BLaER1 (cell line): ENCODE results near the gene SNX24.

ENCODE experiments used
- H3K27ac ChIP-seq: shearing (Covaris generic); formaldehyde crosslinking; 2 replicates; pipeline ENCODE4 v1.8.1; 2022
- H3K27me3 ChIP-seq: shearing (Covaris generic); formaldehyde crosslinking; 2 replicates; pipeline ENCODE4 v1.8.1; 2022
- H3K36me3 ChIP-seq: shearing (Covaris generic); formaldehyde crosslinking; 2 replicates; pipeline ENCODE4 v1.8.1; 2022
- H3K4me1 ChIP-seq: shearing (Covaris generic); formaldehyde crosslinking; 2 replicates; pipeline ENCODE4 v1.8.1; 2022
- H3K4me2 ChIP-seq: shearing (Covaris generic); formaldehyde crosslinking; 2 replicates; pipeline ENCODE4 v1.8.1; 2022
- H3K4me3 ChIP-seq: shearing (Covaris generic); formaldehyde crosslinking; 2 replicates; pipeline ENCODE4 v1.8.1; 2022
- H3K9ac ChIP-seq: shearing (Covaris generic); formaldehyde crosslinking; 2 replicates; pipeline ENCODE4 v1.8.1; 2022
- H3K9me3 ChIP-seq: shearing (Covaris generic); formaldehyde crosslinking; 2 replicates; pipeline ENCODE4 v1.8.1; 2022
- H4K20me1 ChIP-seq: shearing (Covaris generic); formaldehyde crosslinking; 2 replicates; pipeline ENCODE4 v1.8.1; 2022
- Cebpa-rat ChIP-seq: shearing (Covaris generic); IDR thresholded peaks from 2 replicates; pipeline ENCODE4 v1.8.1; 2022

The SNX24 gene

GRCh38 chr5:122864842-122865241, 19.4 kb downstream of the SNX24 start:
- Histone ChIP-seq H3K4me1 (no peaks in the 10 kb centered on the region), H3K4me2 (no peak overlapping the region), H3K27ac (no peak overlapping the region), H4K20me1 (no peaks in the 10 kb centered on the region), H3K27me3 (no peaks in the 10 kb centered on the region), H3K4me3 (no peak overlapping the region), H3K9ac (no peak overlapping the region), H3K36me3 (no peaks in the 10 kb centered on the region), H3K9me3 (no peaks in the 10 kb centered on the region)
- TF ChIP-seq Cebpa-rat, result no peak

- TF ChIP-seq Cebpa-rat, result no peak
- Histone ChIP-seq H3K4me3 (no peak overlapping the region), H3K4me1 (no peaks in the 10 kb centered on the region), H4K20me1 (no peaks in the 10 kb centered on the region), H3K27ac (no peak overlapping the region), H3K9ac (no peak overlapping the region), H3K27me3 (no peaks in the 10 kb centered on the region), H3K36me3 (no peaks in the 10 kb centered on the region), H3K9me3 (no peaks in the 10 kb centered on the region), H3K4me2 (no peak overlapping the region)
Observed at GRCh38 chr5:122870219-122870856, 24.9 kb downstream of the SNX24 start.

GRCh38 chr5:122871661-122872060, 26.2 kb downstream of the SNX24 start:
- Histone ChIP-seq H4K20me1 (no peaks in the 10 kb centered on the region), H3K9me3 (no peaks in the 10 kb centered on the region), H3K36me3 (no peaks in the 10 kb centered on the region), H3K27me3 (no peaks in the 10 kb centered on the region), H3K4me2 (no peak overlapping the region), H3K9ac (no peak overlapping the region), H3K4me1 (no peaks in the 10 kb centered on the region), H3K4me3 (no peak overlapping the region), H3K27ac (no peak overlapping the region)
- no peak for TF ChIP-seq Cebpa-rat

- TF ChIP-seq Cebpa-rat, result no peak
- H3K27me3 ChIP-seq, result no peaks in the 10 kb centered on the region
- H3K4me3 ChIP-seq, result no peak overlapping the region
- H3K9ac ChIP-seq, result no peak overlapping the region
- no peak overlapping the region for H3K4me2 ChIP-seq
- no peaks in the 10 kb centered on the region for H3K36me3 ChIP-seq
- no peaks in the 10 kb centered on the region for H4K20me1 ChIP-seq
- H3K4me1 ChIP-seq, result 0 out of 2 replicates have a peak, but pooled peaks cover 6% of the 10 kb centered on the region
- no peaks in the 10 kb centered on the region for H3K9me3 ChIP-seq
- H3K27ac ChIP-seq, result no peak overlapping the region
Observed at GRCh38 chr5:122874179-122874875, 28.9 kb downstream of the SNX24 start.

GRCh38 chr5:122877518-122877917, 32.1 kb downstream of the SNX24 start:
- TF ChIP-seq Cebpa-rat, result no peak
- Histone ChIP-seq H3K4me3 (no peak overlapping the region), H3K4me2 (no peak overlapping the region), H3K9ac (no peak overlapping the region), H3K9me3 (no peaks in the 10 kb centered on the region), H4K20me1 (no peaks in the 10 kb centered on the region), H3K4me1 (0 out of 2 replicates have a peak, but pooled peaks cover 6% of the 10 kb centered on the region), H3K27me3 (no peaks in the 10 kb centered on the region), H3K36me3 (no peaks in the 10 kb centered on the region), H3K27ac (no peak overlapping the region)

GRCh38 chr5:122879076-122879475, 33.7 kb downstream of the SNX24 start:
- no peaks in the 10 kb centered on the region for H3K9me3 ChIP-seq
- H3K4me3 ChIP-seq, result no peak overlapping the region
- TF ChIP-seq Cebpa-rat, result no peak
- no peaks in the 10 kb centered on the region for H3K27me3 ChIP-seq
- 0 out of 2 replicates have a peak, but pooled peaks cover 6% of the 10 kb centered on the region for H3K4me1 ChIP-seq
- H3K4me2 ChIP-seq, result no peak overlapping the region
- no peak overlapping the region for H3K9ac ChIP-seq
- H3K36me3 ChIP-seq, result no peaks in the 10 kb centered on the region
- H3K27ac ChIP-seq, result no peak overlapping the region
- H4K20me1 ChIP-seq, result no peaks in the 10 kb centered on the region

- TF ChIP-seq Cebpa-rat, result no peak
- Histone ChIP-seq H3K9ac (no peak overlapping the region), H3K4me3 (no peak overlapping the region), H3K9me3 (no peaks in the 10 kb centered on the region), H3K4me1 (0 out of 2 replicates have a peak, but pooled peaks cover 6% of the 10 kb centered on the region), H3K4me2 (no peak overlapping the region), H3K36me3 (no peaks in the 10 kb centered on the region), H4K20me1 (no peaks in the 10 kb centered on the region), H3K27me3 (no peaks in the 10 kb centered on the region), H3K27ac (no peak overlapping the region)
Observed at GRCh38 chr5:122880170-122880689, 34.8 kb downstream of the SNX24 start.

GRCh38 chr5:122880749-122881148, 35.3 kb downstream of the SNX24 start:
- no peak overlapping the region for H3K4me3 ChIP-seq
- H4K20me1 ChIP-seq, result no peaks in the 10 kb centered on the region
- H3K9ac ChIP-seq, result no peak overlapping the region
- TF ChIP-seq Cebpa-rat, result no peak
- H3K4me2 ChIP-seq, result no peak overlapping the region
- no peaks in the 10 kb centered on the region for H3K36me3 ChIP-seq
- no peak overlapping the region for H3K27ac ChIP-seq
- H3K27me3 ChIP-seq, result no peaks in the 10 kb centered on the region
- 0 out of 2 replicates have a peak, but pooled peaks cover 6% of the 10 kb centered on the region for H3K4me1 ChIP-seq
- H3K9me3 ChIP-seq, result no peaks in the 10 kb centered on the region

- TF ChIP-seq Cebpa-rat, result no peak
- Histone ChIP-seq H3K4me1 (no peaks in the 10 kb centered on the region), H3K9me3 (no peaks in the 10 kb centered on the region), H3K36me3 (no peaks in the 10 kb centered on the region), H3K27me3 (no peaks in the 10 kb centered on the region), H3K27ac (no peak overlapping the region), H4K20me1 (no peaks in the 10 kb centered on the region), H3K4me2 (no peak overlapping the region), H3K9ac (no peak overlapping the region), H3K4me3 (no peak overlapping the region)
Observed at GRCh38 chr5:122882831-122883230, 37.4 kb downstream of the SNX24 start.

GRCh38 chr5:122885045-122885517, 39.7 kb downstream of the SNX24 start:
- Histone ChIP-seq H3K9ac (no peak overlapping the region), H3K27me3 (no peaks in the 10 kb centered on the region), H3K27ac (no peak overlapping the region), H3K4me2 (no peak overlapping the region), H3K4me3 (no peak overlapping the region), H3K36me3 (no peaks in the 10 kb centered on the region), H3K4me1 (no peaks in the 10 kb centered on the region), H4K20me1 (no peaks in the 10 kb centered on the region), H3K9me3 (no peaks in the 10 kb centered on the region)
- TF ChIP-seq Cebpa-rat, result no peak
